Pancreas (tissue), 10 donors: ENCODE measurements around the gene PHF21A. TPM values are rescaled to one million over a fixed set of nuclear protein-coding genes. Genes with fewer than 3 reads are reported as not detected.
"Not testable (repeated sequence)": the region's sequence is repeated elsewhere in the genome, so short reads cannot be mapped to it uniquely, and the experiment has no call there.

ENCODE experiments used
- ATAC-seq, 4 donors: fragments of 200-7000 bp; cut with Tn5 transposase; one replicate each; pipeline versions ENCODE4 v1.8.0 to v1.9.1; 2020; ENCODE audit warnings: mild to moderate bottlenecking in 4 of 4, moderate library complexity in 4 of 4
- DNase-seq, 6 donors: peaks; one replicate each; pipeline ENCODE4 v3.0.0-alpha.2; 2020
- FAIRE-seq: peaks from 2 replicates; lab custom pipeline; 2012; peaks lifted over from hg19 to GRCh38; lab: Jason Lieb, UNC
- H3K27ac ChIP-seq, 4 donors: fragments of 200-600 bp; sonication (generic); 1 replicate in 3 of 4; 2 replicates in 1 of 4; pipeline versions ENCODE4 v1.5.0 to v1.8.0; 2020
- H3K27me3 ChIP-seq, 4 donors: fragments of 200-600 bp; one replicate each; pipeline ENCODE4 v1.8.0; 2021
- H3K36me3 ChIP-seq, 3 donors: fragments of 200-600 bp; sonication (generic) in 1 of 3; one replicate each; pipeline versions ENCODE4 v1.5.0 to v1.8.0; 2020 to 2021
- H3K4me1 ChIP-seq, 3 donors: fragments of 200-600 bp; one replicate each; pipeline ENCODE4 v1.8.0; 2021
- H3K4me3 ChIP-seq, 4 donors: fragments of 200-600 bp; sonication (generic) in 2 of 4; one replicate each; pipeline versions ENCODE4 v1.5.0 to v1.8.0; 2020 to 2021
- H3K9me3 ChIP-seq, 4 donors: fragments of 200-600 bp; one replicate each; pipeline ENCODE4 v1.8.0; 2021
- WGBS, 2 donors: extraction: QIAGEN DNeasy Blood & Tissue Kit; methylation state at CpG; one replicate each; pipeline ENCODE4 v1.1.7; 2013; 5-methylcytosine and 5-hydroxymethylcytosine counted together
- intact Hi-C, 3 donors: fragments of 100-400 bp; cut with DNase I; formaldehyde crosslinking; loops; one replicate each; pipeline versions ENCODE4 v1.11.1 to v1.14.2; 2022
- polyA plus RNA-seq, 2 donors: library from polyadenylated mRNA; stranded (reverse); fragments of 200-250 nt; gene quantifications; one replicate each; pipeline ENCODE4 v1.2.3, GENCODE V29; 2013
- total RNA-seq, 6 donors: library from RNA; stranded (reverse); fragmentation: NEBNext Ultra II Directional in 4 of 6; extraction: Animal tissue kit (Norgen Biotek cat#: 25700) in 4 of 6; gene quantifications; one replicate each; pipeline versions ENCODE4 v1.2.1 to v1.2.4, GENCODE V29; 2021 to 2023
- TF ChIP-seq, protein P1 (sequence below), 4 donors: fragments of 200-600 bp; sonication (generic) in 3 of 4; IDR thresholded peaks; one replicate each; pipeline versions ENCODE4 v1.5.0 to v1.8.0; 2021; ENCODE audit warnings: antibody characterized with exemption in 4 of 4
- donor health status: healthy with polysubstance abuse.
- donor health status: DM: no; HTN: no; CAD: no; lungs with moderate emphysema.
- donor health status: DM: no; HTN: no; CAD: no.
- donor health status: control.
- donor health status: control.
- donor health status: Bipolar disorder and iron deficiency.
- donor health status: DM: yes; HTN: yes; CAD: no.
- donor health status: DM: no; HTN: no; CAD: no.
- donor health status: DM: no; HTN: no; CAD: no.
- donor health status: DM: yes; HTN: yes; CAD: no.

PHF21A gene
- total and polyA plus RNA-seq, 8 donors = 11.4 to 30.3 (median 14.4) TPM

DNA sequence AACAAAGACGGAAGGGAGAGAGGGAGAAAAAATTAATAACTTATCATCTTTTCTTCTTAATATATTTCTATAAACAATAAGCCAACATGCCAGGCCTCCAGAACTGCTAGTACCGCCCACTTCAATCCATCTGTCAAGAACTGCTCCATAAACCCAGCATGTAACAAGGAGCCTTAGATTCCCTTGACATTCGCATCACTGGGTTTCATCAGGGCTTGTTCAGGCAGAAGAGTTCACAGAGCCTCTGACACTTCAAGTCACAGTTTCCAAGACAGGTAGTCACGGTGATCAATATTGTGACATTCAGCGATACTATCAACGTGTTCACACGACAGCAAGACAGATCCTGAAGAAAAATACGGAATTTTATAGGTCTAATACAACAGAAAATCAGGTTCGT lies 137.1 kb downstream of the PHF21A start:
- TF ChIP-seq, protein P1, sequence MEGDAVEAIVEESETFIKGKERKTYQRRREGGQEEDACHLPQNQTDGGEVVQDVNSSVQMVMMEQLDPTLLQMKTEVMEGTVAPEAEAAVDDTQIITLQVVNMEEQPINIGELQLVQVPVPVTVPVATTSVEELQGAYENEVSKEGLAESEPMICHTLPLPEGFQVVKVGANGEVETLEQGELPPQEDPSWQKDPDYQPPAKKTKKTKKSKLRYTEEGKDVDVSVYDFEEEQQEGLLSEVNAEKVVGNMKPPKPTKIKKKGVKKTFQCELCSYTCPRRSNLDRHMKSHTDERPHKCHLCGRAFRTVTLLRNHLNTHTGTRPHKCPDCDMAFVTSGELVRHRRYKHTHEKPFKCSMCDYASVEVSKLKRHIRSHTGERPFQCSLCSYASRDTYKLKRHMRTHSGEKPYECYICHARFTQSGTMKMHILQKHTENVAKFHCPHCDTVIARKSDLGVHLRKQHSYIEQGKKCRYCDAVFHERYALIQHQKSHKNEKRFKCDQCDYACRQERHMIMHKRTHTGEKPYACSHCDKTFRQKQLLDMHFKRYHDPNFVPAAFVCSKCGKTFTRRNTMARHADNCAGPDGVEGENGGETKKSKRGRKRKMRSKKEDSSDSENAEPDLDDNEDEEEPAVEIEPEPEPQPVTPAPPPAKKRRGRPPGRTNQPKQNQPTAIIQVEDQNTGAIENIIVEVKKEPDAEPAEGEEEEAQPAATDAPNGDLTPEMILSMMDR (IDR thresholded peaks at IDR 0.05) = no peak
- intact Hi-C loops = no loop called here
- Histone ChIP-seq H3K4me1 (peaks cover 0 to 8% (median 0%) of the 10 kb centered on the region in 3 donors), H3K9me3 (no peaks in the 10 kb centered on the region), H3K36me3 (peaks cover 0 to under 1% (median 0%) of the 10 kb centered on the region in 3 donors), H3K27me3 (no peaks in the 10 kb centered on the region), H3K27ac (no peak overlapping the region), H3K4me3 (no peak overlapping the region)
- FAIRE-seq = no peak
- peak in 1 of 4 donors; percentile 38 for ATAC-seq
- WGBS, 2 donors = 85 to 89% methylated on average over 9 of the region's 9 CpGs
- DNase-seq = no peak

DNA sequence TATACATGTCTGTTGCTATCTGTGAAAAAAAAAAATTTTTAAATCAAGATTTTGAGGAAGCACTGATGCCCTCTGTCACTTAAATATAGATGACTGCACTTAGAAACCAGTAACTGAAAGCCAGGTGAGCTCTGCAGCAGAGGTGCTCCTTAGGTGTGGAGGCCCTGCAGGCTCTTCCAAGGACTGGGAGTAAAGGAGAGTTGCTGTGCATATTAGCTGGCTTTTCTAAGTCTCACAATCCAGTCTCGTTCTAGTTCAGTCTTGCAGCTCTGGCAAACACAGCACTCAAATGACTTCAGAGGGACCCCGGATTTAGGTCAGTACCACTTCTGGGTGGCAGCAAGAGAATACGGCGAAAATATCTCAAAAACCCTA lies 137.8 kb downstream of the PHF21A start:
- TF ChIP-seq, protein P1 (IDR thresholded peaks at IDR 0.05) = no peak
- H3K36me3 ChIP-seq = peaks cover 0 to 8% (median 0%) of the 10 kb centered on the region in 3 donors
- H3K27ac ChIP-seq = no peak overlapping the region
- intact Hi-C loops = no loop called here
- WGBS, 2 donors = 87 to 88% methylated on average over 4 of the region's 4 CpGs
- DNase-seq = no peak
- no peaks in the 10 kb centered on the region for H3K27me3 ChIP-seq
- H3K4me3 ChIP-seq = no peak overlapping the region
- H3K4me1 ChIP-seq = peaks cover 0 to 8% (median 0%) of the 10 kb centered on the region in 3 donors
- FAIRE-seq = no peak
- H3K9me3 ChIP-seq = no peaks in the 10 kb centered on the region
- no peak for ATAC-seq

DNA sequence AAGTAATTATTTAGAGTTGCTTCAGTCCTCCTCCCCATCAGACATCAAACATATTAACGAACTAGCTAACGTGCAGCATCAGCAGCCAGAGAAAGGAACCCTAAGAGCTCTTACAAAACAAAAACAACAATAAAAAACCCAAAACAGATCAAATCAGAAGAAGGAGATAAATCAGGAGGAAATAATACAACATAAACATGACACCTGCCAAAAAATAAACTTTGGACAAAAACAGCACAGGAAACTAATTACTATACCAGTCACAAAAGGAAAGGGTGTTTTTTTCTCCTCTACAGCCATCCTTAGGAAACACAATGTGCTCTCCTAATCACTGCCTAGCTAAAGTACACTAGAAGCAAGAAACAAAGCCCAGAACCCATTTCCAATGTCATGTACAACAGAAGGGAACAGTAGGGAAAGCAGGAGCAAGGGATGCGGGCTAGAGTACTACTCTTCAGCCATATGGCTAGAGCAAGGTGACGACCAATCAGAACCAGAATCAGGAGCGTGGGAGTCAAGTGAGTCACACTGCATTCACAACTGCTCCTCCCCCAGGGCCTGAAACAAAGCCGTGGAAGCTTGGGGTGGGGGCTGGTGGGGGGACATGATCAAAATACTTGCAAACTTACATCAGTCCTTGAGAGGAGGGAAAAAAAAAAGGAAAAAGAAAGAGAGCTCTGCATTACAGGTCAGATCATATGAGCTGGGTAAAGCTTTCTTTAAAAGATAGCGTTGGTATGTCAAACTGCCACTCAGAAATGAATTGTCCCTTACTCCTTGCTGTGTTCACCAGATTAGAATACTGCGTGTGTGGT lies 138.4 kb downstream of the PHF21A start:
- no peak overlapping the region for H3K27ac ChIP-seq
- no peak for DNase-seq
- H3K4me1 ChIP-seq = peaks cover 0 to 8% (median 0%) of the 10 kb centered on the region in 3 donors
- TF ChIP-seq, protein P1 (IDR thresholded peaks at IDR 0.05) = no peak
- H3K9me3 ChIP-seq = no peaks in the 10 kb centered on the region
- 73 to 74% methylated on average over 8 of the region's 8 CpGs for WGBS, 2 donors
- ATAC-seq = peak in 3 of 4 donors; percentile 40 to 63 (median 57)
- intact Hi-C loops = no loop called here
- FAIRE-seq = no peak
- H3K27me3 ChIP-seq = no peaks in the 10 kb centered on the region
- H3K36me3 ChIP-seq = peaks cover 0 to 12% (median 0%) of the 10 kb centered on the region in 3 donors
- no peak overlapping the region for H3K4me3 ChIP-seq

DNA sequence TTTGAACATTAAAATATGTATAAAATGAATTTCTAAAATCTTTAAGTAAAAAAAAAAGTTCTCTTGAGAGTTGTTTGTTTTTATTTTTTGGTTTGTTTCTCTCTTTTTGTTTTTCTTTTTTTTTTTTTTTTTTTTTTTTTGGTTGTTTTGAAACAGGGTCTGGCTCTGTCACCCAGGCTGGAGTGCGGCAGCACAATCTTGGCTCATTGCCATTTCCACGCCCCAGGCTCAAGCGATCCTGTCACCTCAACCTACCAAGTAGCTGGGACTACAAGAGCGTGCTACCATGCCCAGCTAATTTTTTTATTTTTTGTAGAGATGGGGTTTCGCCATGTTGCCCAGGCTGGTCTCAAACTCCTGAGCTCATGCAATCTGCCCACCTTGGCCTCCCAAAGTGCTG lies 139.4 kb downstream of the PHF21A start:
- ATAC-seq = peak; percentile 40 to 72 (median 54)
- intact Hi-C loops = not testable (repeated sequence)

DNA sequence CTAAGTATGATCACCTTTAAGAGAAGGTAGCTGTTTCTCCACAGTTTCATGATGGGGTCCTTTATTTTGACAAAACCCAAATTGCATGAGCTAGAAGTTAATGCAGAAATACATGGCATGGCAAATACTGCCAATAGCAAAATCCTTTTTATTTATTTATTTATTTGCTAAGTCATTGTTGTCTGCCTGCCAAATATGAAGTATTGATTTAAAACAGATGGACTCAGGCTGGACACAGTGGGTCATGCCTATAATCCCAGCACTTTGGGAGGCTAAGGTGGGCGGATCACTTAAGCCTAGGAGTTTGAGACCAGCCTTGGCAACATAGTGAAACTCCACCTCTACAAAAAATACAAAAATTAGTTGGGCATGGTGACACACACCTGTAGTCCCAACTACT lies 146.4 kb downstream of the PHF21A start:
- intact Hi-C loops = no loop called here
- Histone ChIP-seq H3K27ac (no peak overlapping the region), H3K36me3 (peaks cover 0 to 29% (median 0%) of the 10 kb centered on the region in 3 donors), H3K27me3 (no peaks in the 10 kb centered on the region), H3K9me3 (no peaks in the 10 kb centered on the region), H3K4me3 (no peak overlapping the region), H3K4me1 (no peaks in the 10 kb centered on the region)
- DNase-seq (no peak), FAIRE-seq (no peak), ATAC-seq (no peak)
- 93 to 98% methylated on average over 1 of the region's 1 CpG for WGBS, 2 donors
- TF ChIP-seq, protein P1 (IDR thresholded peaks at IDR 0.05) = no peak

More for the DNA sequence above, 139.4 kb downstream of the PHF21A start:
- H3K27ac ChIP-seq, FAIRE-seq, H3K4me1 ChIP-seq, H3K9me3 ChIP-seq, H3K27me3 ChIP-seq, H3K4me3 ChIP-seq: not testable (repeated sequence)
- peaks cover 0 to 20% (median 0%) of the 10 kb centered on the region in 3 donors for H3K36me3 ChIP-seq
- DNase-seq = peak in 2 of 6 donors; percentile 35 to 42
- 49 to 54% methylated on average over 5 of the region's 5 CpGs for WGBS, 2 donors
